ENCODE results near the gene CDC6. TPM values are rescaled to one million over a fixed set of nuclear protein-coding genes. Genes with fewer than 3 reads are reported as not detected.

The CDC6 gene
- total and polyA plus RNA-seq, 2 donors (not counting 3 experiments of a cell fraction or from before 2014, with no cell fraction given): 15.5 to 55.2 TPM

GRCh38 chr17:40345161-40345993 is 57.7 kb downstream of the CDC6 start:
- Histone ChIP-seq H3K9me1 (replicated peaks; ENCODE audit: control insufficient read depth, extremely low read depth, insufficient read depth, low read length) (no peaks in the 10 kb centered on the region), H3K9me3 (replicated peaks; ENCODE audit: control insufficient read depth, insufficient read depth, low read length) (no peaks in the 10 kb centered on the region), H2AFZ (ENCODE audit: low read depth, low read length) (no peak overlapping the region), H3K4me3 (replicated peaks in 1 of 3; ENCODE audit: insufficient read depth in 1 of 3, low read depth in 1 of 3, low read length in 3 of 3) (peak overlapping the region in 2 of 3 experiments; percentile 69 to 85), H3K27me3 (ENCODE audit: control insufficient read depth in 2 of 2, insufficient read depth in 2 of 2, low read length in 2 of 2) (no peaks in the 10 kb centered on the region), H3K4me1 (ENCODE audit: control insufficient read depth, extremely low read depth, insufficient read depth, low read length) (peaks cover 74% of the 10 kb centered on the region), H3K36me3 (ENCODE audit: control insufficient read depth in 2 of 2, extremely low read depth in 1 of 2, insufficient read depth in 2 of 2, low read length in 2 of 2) (peaks cover 0 to 14% of the 10 kb centered on the region in 2 experiments), H4K20me1 (replicated peaks; ENCODE audit: control insufficient read depth, extremely low read depth, insufficient read depth, low read length) (no peaks in the 10 kb centered on the region), H3K27ac (ENCODE audit: insufficient read depth, low read depth, low read length) (peak overlapping the region; percentile 77), H3K4me2 (ENCODE audit: insufficient read depth, low read length) (peak overlapping the region; percentile 62), H3K79me2 (ENCODE audit: control insufficient read depth, insufficient read depth, low read length) (peaks cover 73% of the 10 kb centered on the region), H3K9ac (replicated peaks; ENCODE audit: extremely low read depth, insufficient read depth, low read length) (peak overlapping the region; percentile 53)
- FAIRE-seq (peak; percentile 90), DNase-seq (ENCODE audit: low read depth, low spot score) (peak; percentile 78)
- intact Hi-C loops (cut with micrococcal nuclease): loop anchor here (5.0 kb wide), 1 partner anchor 128 kb away; the partner anchor contains the start of gene WIPF2
- TF ChIP-seq MAX (IDR thresholded peaks at IDR 0.05; ENCODE audit: insufficient read depth, insufficient read length) (peak; percentile 81), POLR2AphosphoS5 (IDR thresholded peaks at IDR 0.05; ENCODE audit: insufficient read depth, low read depth, low read length) (peak; percentile 77), FOS (IDR thresholded peaks at IDR 0.05; ENCODE audit: borderline replicate concordance, insufficient read depth, low read length) (no peak), MYC (IDR thresholded peaks at IDR 0.05; ENCODE audit: low read depth, low read length) (peak; percentile 89), GATA2 (IDR thresholded peaks at IDR 0.05; ENCODE audit: insufficient read depth, insufficient read length, low read depth, low read length) (peak; percentile 72)
- no TSS peak for BruUV-seq (replicated peaks)
- dilution Hi-C loops (cut with MboI; ENCODE audit: extremely low pct_ligation_motif_present, low sequenced_read_pairs): no loop called here
- POLR2A ChIA-PET: interaction anchor here (0.7 to 1.3 kb wide), 2 partner anchors 26 to 1922 kb away, joined by 3 read pairs; no protein-coding TSS in a partner anchor
- CTCF ChIA-PET: interaction anchor here (1.2 to 10.6 kb wide), 8 partner anchors 10 to 215 kb away, joined by 3 to 109 read pairs (median 6); no protein-coding TSS in a partner anchor

Data from endothelial cell of umbilical vein (primary cell).